ENCODE results near the gene RUBCNL.
"Not testable (repeated sequence)": the region's sequence is repeated elsewhere in the genome, so short reads cannot be mapped to it uniquely, and the experiment has no call there.

The RUBCNL gene

GRCh38 chr13:46377554-46377953 is 9.5 kb downstream of the RUBCNL start:
- TF ChIP-seq, protein P1, sequence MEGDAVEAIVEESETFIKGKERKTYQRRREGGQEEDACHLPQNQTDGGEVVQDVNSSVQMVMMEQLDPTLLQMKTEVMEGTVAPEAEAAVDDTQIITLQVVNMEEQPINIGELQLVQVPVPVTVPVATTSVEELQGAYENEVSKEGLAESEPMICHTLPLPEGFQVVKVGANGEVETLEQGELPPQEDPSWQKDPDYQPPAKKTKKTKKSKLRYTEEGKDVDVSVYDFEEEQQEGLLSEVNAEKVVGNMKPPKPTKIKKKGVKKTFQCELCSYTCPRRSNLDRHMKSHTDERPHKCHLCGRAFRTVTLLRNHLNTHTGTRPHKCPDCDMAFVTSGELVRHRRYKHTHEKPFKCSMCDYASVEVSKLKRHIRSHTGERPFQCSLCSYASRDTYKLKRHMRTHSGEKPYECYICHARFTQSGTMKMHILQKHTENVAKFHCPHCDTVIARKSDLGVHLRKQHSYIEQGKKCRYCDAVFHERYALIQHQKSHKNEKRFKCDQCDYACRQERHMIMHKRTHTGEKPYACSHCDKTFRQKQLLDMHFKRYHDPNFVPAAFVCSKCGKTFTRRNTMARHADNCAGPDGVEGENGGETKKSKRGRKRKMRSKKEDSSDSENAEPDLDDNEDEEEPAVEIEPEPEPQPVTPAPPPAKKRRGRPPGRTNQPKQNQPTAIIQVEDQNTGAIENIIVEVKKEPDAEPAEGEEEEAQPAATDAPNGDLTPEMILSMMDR (conservative IDR thresholded peaks at IDR 0.05; ENCODE audit: control insufficient read depth, insufficient read depth, low read depth, low read length), result no peak
- H3K4me3 ChIP-seq (ENCODE audit: control insufficient read depth, low read depth, low read length), result no peak overlapping the region
- DNase-seq (ENCODE audit: low read depth), result no peak

DNA sequence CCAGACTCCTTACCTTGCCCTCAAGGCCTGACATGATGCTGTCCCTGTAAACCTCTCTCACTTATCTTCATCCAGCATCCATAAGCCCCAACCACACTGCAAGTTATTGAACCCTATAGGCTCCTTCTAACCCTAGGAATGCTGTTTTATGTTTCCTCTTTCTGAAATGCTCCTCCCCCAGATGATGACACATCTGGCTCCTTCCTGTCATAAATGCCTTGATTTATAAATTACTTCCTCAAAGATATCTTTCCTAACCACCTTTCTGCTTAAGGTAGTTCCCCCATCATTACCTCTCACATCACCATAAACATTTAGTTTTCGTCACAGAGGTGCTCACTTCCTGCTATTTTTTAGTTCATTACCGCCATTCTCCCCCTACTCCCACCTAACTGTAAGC is 12.3 kb downstream of the RUBCNL start:
- TF ChIP-seq, protein P1 (conservative IDR thresholded peaks at IDR 0.05; ENCODE audit: control insufficient read depth, insufficient read depth, low read depth, low read length), result no peak
- H3K4me3 ChIP-seq (ENCODE audit: control insufficient read depth, low read depth, low read length), result no peak overlapping the region
- no peak for DNase-seq (ENCODE audit: low read depth)

DNA sequence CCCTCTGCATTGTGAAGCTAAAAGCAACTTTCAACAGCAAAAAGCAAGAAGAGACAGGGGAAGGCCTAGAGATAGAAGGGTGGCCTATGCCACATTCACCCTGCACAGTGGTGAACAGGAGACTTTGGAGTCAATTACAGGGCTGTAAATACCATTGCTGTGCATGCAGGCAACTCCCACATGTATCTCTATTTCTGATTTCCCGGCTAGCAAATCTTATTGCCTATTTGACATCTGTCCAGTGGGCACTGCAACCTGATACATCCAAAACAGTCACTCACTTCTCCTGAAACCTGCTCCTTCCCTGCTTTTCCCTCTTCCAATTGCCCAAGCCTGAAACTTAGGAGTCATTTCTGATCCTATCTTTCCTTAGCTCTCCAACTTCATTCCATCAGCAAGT is 13.4 kb downstream of the RUBCNL start:
- no peak for DNase-seq (ENCODE audit: low read depth)
- H3K4me3 ChIP-seq (ENCODE audit: control insufficient read depth, low read depth, low read length), result no peak overlapping the region
- TF ChIP-seq, protein P1 (conservative IDR thresholded peaks at IDR 0.05; ENCODE audit: control insufficient read depth, insufficient read depth, low read depth, low read length), result no peak

DNA sequence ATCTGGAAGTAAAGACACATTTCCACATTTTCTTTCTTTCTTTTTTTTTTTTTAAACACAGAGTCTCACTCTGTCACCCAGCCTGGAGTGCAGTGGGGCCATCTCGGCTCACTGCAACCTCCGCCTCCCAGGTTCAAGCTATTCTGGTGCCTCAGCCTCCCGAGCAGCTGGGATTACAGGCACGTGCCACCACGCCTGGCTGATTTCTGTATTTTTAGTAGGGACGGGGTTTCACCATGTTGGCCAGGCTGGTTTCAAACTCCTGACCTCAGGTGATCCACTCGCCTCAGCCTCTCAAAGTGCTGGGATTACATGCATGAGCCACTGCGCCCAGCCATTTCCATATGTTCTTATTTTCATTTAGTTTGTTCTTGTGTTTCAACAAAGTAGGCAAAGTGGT is 14.1 kb downstream of the RUBCNL start:
- not testable (repeated sequence) for H3K4me3 ChIP-seq (ENCODE audit: control insufficient read depth, low read depth, low read length); DNase-seq (ENCODE audit: low read depth)

DNA sequence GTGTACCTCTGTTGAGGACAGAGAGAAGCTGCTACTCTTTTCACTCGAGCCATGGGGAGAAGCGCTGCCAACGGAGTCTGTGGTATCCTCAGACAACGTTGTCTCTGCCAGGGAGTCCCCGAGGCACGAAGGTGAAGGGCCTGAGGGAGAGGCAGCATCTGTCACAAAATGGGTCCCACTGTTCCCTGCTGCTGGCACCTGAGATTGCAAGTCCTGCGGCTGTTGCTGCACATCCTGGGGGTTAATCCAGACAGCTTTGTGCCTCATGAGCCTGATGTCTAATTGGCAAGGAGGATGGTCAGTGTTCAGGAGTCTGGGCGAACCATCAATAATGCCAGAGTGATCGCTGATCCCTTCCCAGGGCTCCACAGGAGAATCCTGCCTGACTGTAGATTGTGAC is 15.0 kb downstream of the RUBCNL start:
- H3K4me3 ChIP-seq (ENCODE audit: control insufficient read depth, low read depth, low read length), result no peak overlapping the region
- TF ChIP-seq, protein P1 (conservative IDR thresholded peaks at IDR 0.05; ENCODE audit: control insufficient read depth, insufficient read depth, low read depth, low read length), result no peak
- DNase-seq (ENCODE audit: low read depth), result no peak

GRCh38 chr13:46369506-46370277 is 17.4 kb downstream of the RUBCNL start:
- DNase-seq (ENCODE audit: low read depth), result peak; percentile 95
- TF ChIP-seq, protein P1 (conservative IDR thresholded peaks at IDR 0.05; ENCODE audit: control insufficient read depth, insufficient read depth, low read depth, low read length), result no peak

GRCh38 chr13:46367617-46368327 is 19.3 kb downstream of the RUBCNL start:
- H3K4me3 ChIP-seq (ENCODE audit: control insufficient read depth, low read depth, low read length), result no peak overlapping the region
- DNase-seq (ENCODE audit: low read depth), result peak; percentile 82
- TF ChIP-seq, protein P1 (conservative IDR thresholded peaks at IDR 0.05; ENCODE audit: control insufficient read depth, insufficient read depth, low read depth, low read length), result no peak

More at GRCh38 chr13:46369506-46370277, 17.4 kb downstream of the RUBCNL start:
- H3K4me3 ChIP-seq (ENCODE audit: control insufficient read depth, low read depth, low read length), result no peak overlapping the region
